Activated CD4-positive, alpha-beta memory T cell treated with anti-CD3 and anti-CD28 coated beads, Interleukin-2, amount 10 ng/mL, durations not matched to agents 7 days and 5 days (primary cell): ENCODE results near the gene CLIC1. TPM values are rescaled to one million over a fixed set of nuclear protein-coding genes. Genes with fewer than 3 reads are reported as not detected.

Experiments
- CTCF ChIA-PET: fragments of 350-600 bp; sonication (Branson Sonifier 250); formaldehyde crosslinking; loops from one replicate; lab custom pipeline; 2021; ENCODE audit warnings: antibody characterized with exemption, inconsistent platforms; lab: Charles Lee
- POLR2A ChIA-PET: fragments of 350-600 bp; sonication (Branson Sonifier 250); formaldehyde crosslinking; loops from one replicate; lab custom pipeline; 2021; ENCODE audit warnings: antibody characterized with exemption; lab: Charles Lee
- DNase-seq: peaks from one replicate; pipeline ENCODE4 v3.0.0-alpha.2; 2020
- H3K27ac Mint-ChIP-seq: one replicate; pipeline ENCODE4 v1.8.0; 2021; ENCODE audit warnings: mild to moderate bottlenecking, mixed read lengths
- H3K27me3 Mint-ChIP-seq: one replicate; pipeline ENCODE4 v1.8.0; 2021; ENCODE audit warnings: mixed read lengths
- H3K36me3 Mint-ChIP-seq: one replicate; pipeline ENCODE4 v1.8.0; 2021; ENCODE audit warnings: low read depth, mixed read lengths
- H3K4me1 Mint-ChIP-seq: one replicate; pipeline ENCODE4 v1.8.0; 2021; ENCODE audit warnings: mixed read lengths
- H3K4me3 Mint-ChIP-seq: one replicate; pipeline ENCODE4 v1.8.0; 2021; ENCODE audit warnings: mild to moderate bottlenecking, mixed read lengths
- H3K9me3 Mint-ChIP-seq: one replicate; pipeline ENCODE4 v1.8.0; 2021; ENCODE audit warnings: mixed read lengths
- total RNA-seq, 2 experiments: library from RNA; stranded (reverse); gene quantifications; one replicate each; pipeline ENCODE4 v1.2.3, GENCODE V29; 2021

Gene CLIC1
- total RNA-seq, 2 experiments from 2014 or later = 640 to 644 TPM

DNA sequence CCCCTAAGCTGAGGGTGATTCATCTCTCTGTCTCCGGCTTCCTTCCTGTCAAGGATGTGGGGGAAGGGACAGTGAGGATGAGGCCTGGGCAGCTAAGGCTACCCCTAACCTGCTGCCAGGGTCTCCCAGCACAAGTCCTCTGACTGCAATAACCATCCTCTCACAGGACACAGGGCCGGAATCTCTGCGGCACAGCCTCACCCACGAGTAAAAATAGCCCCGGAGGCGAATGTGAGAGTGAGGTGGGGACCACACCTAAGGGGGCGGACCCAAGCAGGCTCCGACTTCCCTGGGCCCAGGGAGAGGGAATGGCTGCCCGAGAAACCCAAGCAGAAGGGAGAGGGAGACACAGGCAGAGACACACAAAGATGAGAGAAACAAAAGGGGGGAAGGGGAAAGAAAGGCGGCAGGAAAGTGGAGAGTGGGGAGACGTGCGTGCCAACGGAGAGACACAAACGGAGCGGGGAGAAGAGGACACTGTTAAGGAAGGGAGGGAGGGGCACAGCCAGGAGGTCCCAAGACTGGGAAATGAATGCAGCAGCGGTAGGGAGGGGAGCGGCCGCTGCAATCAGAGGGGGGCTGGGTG is 1.4 kb downstream of the CLIC1 start:
- ChIA-PET CTCF (interaction anchor here (1.2 to 6.9 kb wide), 4 partner anchors 35 to 96 kb away, joined by 3 to 61 read pairs (median 13); partner anchors contain the start of gene HSPA1B), POLR2A (interaction anchor here (0.8 to 10.6 kb wide), 21 partner anchors 9 to 237 kb away, joined by 3 to 130 read pairs (median 54); partner anchors contain the start of genes ABHD16A, ATP6V1G2, BAG6 and CSNK2B)
- Mint-ChIP-seq H3K9me3 (no peaks in the 10 kb centered on the region), H3K4me3 (peak overlapping the region; percentile 99), H3K4me1 (peaks cover 70% of the 10 kb centered on the region), H3K27ac (peak overlapping the region; percentile 95), H3K27me3 (no peaks in the 10 kb centered on the region), H3K36me3 (peaks cover 60% of the 10 kb centered on the region)
- DNase-seq = peak; percentile 74

- POLR2A ChIA-PET = interaction anchor here (0.8 to 10.6 kb wide), 15 partner anchors 9 to 188 kb away, joined by 3 to 130 read pairs (median 58); partner anchors contain the start of genes ABHD16A, ATP6V1G2, BAG6 and CSNK2B
- no peaks in the 10 kb centered on the region for H3K27me3 Mint-ChIP-seq
- CTCF ChIA-PET = interaction anchor here (2.0 to 6.9 kb wide), 2 partner anchors 79 to 97 kb away, joined by 4 to 61 read pairs; no protein-coding TSS in a partner anchor
- peaks cover 69% of the 10 kb centered on the region for H3K4me1 Mint-ChIP-seq
- peak overlapping the region; percentile 99 for H3K4me3 Mint-ChIP-seq
- peak overlapping the region; percentile 95 for H3K27ac Mint-ChIP-seq
- H3K36me3 Mint-ChIP-seq = peaks cover 60% of the 10 kb centered on the region
- no peak for DNase-seq
- no peaks in the 10 kb centered on the region for H3K9me3 Mint-ChIP-seq
These were observed 2.0 kb downstream of the CLIC1 start for GRCh38 chr6:31734247-31734820.

DNA sequence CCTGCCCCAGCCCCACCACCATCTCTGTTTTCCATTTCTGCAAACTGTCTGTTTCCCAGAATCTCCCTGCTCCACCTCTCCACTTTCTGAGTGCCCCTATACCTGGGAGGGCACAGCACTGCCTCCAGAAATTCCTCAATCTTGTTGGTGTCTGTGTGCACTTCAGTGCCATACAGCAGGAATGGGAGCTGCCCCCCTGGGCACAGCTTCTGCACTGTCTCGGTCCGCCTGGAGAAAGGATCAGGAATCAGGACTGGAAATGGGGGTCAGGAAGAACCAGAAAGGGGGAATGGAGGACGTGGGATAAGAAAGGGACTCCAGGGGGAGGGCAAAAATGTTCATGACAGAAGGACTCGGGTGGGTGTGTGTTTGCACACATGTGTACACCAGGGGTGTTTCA is 2.6 kb downstream of the CLIC1 start:
- Mint-ChIP-seq H3K27me3 (no peaks in the 10 kb centered on the region), H3K4me3 (peak overlapping the region; percentile 99), H3K9me3 (no peaks in the 10 kb centered on the region), H3K4me1 (peaks cover 69% of the 10 kb centered on the region), H3K27ac (peak overlapping the region; percentile 95), H3K36me3 (peaks cover 63% of the 10 kb centered on the region)
- CTCF ChIA-PET = interaction anchor here (1.0 to 5.5 kb wide), 2 partner anchors 36 to 97 kb away, joined by 4 to 46 read pairs; no protein-coding TSS in a partner anchor
- POLR2A ChIA-PET = interaction anchor here (1.0 to 10.6 kb wide), 8 partner anchors 30 to 100 kb away, joined by 3 to 130 read pairs (median 42); partner anchors contain the start of genes ABHD16A, BAG6, CSNK2B and GPANK1
- no peak for DNase-seq

GRCh38 chr6:31732029-31732428 is 4.3 kb downstream of the CLIC1 start:
- POLR2A ChIA-PET = interaction anchor here (0.7 to 10.6 kb wide), 5 partner anchors 7 to 99 kb away, joined by 3 to 130 read pairs (median 3); partner anchors contain the start of genes CSNK2B, GPANK1, LY6G6D and MSH5

DNA sequence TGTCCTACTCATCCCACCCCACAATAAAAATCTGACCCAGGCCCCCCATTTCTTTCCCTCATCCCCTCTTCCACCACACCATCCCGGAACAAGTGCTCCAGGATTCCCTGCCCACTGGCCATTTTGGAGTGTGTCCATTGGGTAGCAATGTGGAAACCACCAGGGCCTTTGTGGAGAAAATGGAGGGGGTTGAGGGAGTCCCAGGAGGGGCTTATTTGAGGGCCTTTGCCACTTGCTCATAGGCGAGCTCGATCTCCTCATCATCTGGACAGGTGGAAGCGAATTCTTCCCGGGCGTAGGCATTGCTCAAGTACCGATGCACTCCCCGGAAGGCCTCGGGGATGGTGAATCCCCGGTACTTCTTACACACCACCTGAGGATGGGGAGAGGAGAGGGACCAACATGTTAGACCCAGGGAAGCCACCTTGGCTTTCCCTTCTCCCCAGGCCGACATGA is 5.7 kb downstream of the CLIC1 start:
- CTCF ChIA-PET = interaction anchor here (0.6 to 5.5 kb wide), 11 partner anchors 8 to 159 kb away, joined by 3 to 46 read pairs (median 4); partner anchors contain the start of genes ABHD16A, HSPA1B and MSH5
- POLR2A ChIA-PET = interaction anchor here (0.7 to 4.0 kb wide), 15 partner anchors 9 to 446 kb away, joined by 3 to 50 read pairs (median 5); partner anchors contain the start of genes HSPA1A, HSPA1B, HSPA1L and LSM2
- no peaks in the 10 kb centered on the region for H3K9me3 Mint-ChIP-seq
- H3K4me1 Mint-ChIP-seq = peaks cover 77% of the 10 kb centered on the region
- peak overlapping the region; percentile 70 for H3K27ac Mint-ChIP-seq
- peak overlapping the region; percentile 88 for H3K4me3 Mint-ChIP-seq
- peaks cover 82% of the 10 kb centered on the region for H3K36me3 Mint-ChIP-seq
- no peaks in the 10 kb centered on the region for H3K27me3 Mint-ChIP-seq
- DNase-seq = no peak

More at GRCh38 chr6:31732029-31732428, 4.3 kb downstream of the CLIC1 start:
- Mint-ChIP-seq H3K27ac (peak overlapping the region; percentile 47), H3K4me1 (peaks cover 69% of the 10 kb centered on the region), H3K36me3 (peaks cover 78% of the 10 kb centered on the region), H3K27me3 (no peaks in the 10 kb centered on the region), H3K4me3 (no peak overlapping the region), H3K9me3 (no peaks in the 10 kb centered on the region)
- CTCF ChIA-PET = interaction anchor here (1.1 to 5.5 kb wide), 2 partner anchors 38 to 99 kb away, joined by 5 to 46 read pairs; no protein-coding TSS in a partner anchor
- DNase-seq = no peak

DNA sequence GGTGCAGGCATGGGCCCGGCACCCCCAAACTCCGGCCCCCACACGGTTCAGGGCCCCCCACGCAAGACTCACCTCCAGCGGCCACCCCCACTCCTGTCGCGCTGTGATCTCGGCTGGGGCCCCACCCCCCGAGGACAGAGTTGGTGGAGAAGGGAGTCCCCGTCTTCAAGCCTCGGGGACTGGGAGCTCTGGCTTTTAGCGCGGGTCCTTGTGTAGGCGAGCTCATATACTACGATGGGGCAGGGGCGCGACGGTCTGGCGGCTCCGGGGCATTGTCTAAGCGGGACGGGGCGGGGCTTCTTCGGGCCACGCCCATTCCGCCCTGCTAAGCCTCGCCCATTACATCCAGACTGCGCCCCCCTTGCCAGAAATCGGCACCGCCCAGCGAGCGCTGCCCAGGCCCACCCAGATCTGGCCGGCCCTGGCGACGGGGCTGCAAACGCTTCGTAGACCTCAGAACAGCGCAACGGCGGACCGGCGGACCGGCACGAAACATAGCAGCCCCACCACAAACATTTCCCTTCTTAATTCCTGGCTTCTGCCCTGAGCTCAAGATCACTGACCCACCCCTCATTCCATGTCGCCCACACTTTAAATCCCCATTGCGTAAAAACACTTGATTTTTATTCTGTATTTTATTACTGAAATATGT is 6.2 kb downstream of the CLIC1 start:
- H3K9me3 Mint-ChIP-seq = no peaks in the 10 kb centered on the region
- H3K4me3 Mint-ChIP-seq = peak overlapping the region; percentile 88
- H3K36me3 Mint-ChIP-seq = peaks cover 79% of the 10 kb centered on the region
- CTCF ChIA-PET = interaction anchor here (0.6 to 5.5 kb wide), 18 partner anchors 9 to 160 kb away, joined by 3 to 46 read pairs (median 4); partner anchors contain the start of genes ABHD16A, HSPA1A, HSPA1B and HSPA1L
- POLR2A ChIA-PET = interaction anchor here (0.9 to 4.0 kb wide), 17 partner anchors 9 to 106 kb away, joined by 3 to 50 read pairs (median 5); partner anchors contain the start of genes HSPA1A, HSPA1B, HSPA1L and LSM2
- no peaks in the 10 kb centered on the region for H3K27me3 Mint-ChIP-seq
- H3K4me1 Mint-ChIP-seq = peaks cover 79% of the 10 kb centered on the region
- H3K27ac Mint-ChIP-seq = peak overlapping the region; percentile 70
- peak; percentile 69 for DNase-seq

GRCh38 chr6:31729515-31729978 is 6.8 kb downstream of the CLIC1 start:
- Mint-ChIP-seq H3K27ac (peak overlapping the region; percentile 82), H3K4me3 (peak overlapping the region; percentile 88), H3K27me3 (no peaks in the 10 kb centered on the region), H3K36me3 (peaks cover 73% of the 10 kb centered on the region), H3K9me3 (no peaks in the 10 kb centered on the region), H3K4me1 (peaks cover 79% of the 10 kb centered on the region)
- POLR2A ChIA-PET = interaction anchor here (0.7 to 4.0 kb wide), 18 partner anchors 10 to 107 kb away, joined by 3 to 50 read pairs (median 5); partner anchors contain the start of genes HSPA1A, HSPA1B, HSPA1L and LSM2
- peak; percentile 82 for DNase-seq
- CTCF ChIA-PET = interaction anchor here (0.6 to 5.5 kb wide), 15 partner anchors 10 to 161 kb away, joined by 3 to 46 read pairs (median 4); partner anchors contain the start of genes ABHD16A, HSPA1A, HSPA1B and HSPA1L

- H3K27me3 Mint-ChIP-seq = no peaks in the 10 kb centered on the region
- peaks cover 67% of the 10 kb centered on the region for H3K36me3 Mint-ChIP-seq
- POLR2A ChIA-PET = interaction anchor here (0.7 to 4.0 kb wide), 16 partner anchors 10 to 108 kb away, joined by 3 to 50 read pairs (median 5); partner anchors contain the start of genes HSPA1B, LSM2, MSH5 and VARS1
- peak within 1 kb of the TSS; percentile 88 for H3K4me3 Mint-ChIP-seq
- CTCF ChIA-PET = interaction anchor here (0.7 to 5.5 kb wide), 13 partner anchors 10 to 110 kb away, joined by 3 to 46 read pairs (median 7); partner anchors contain the start of genes ABHD16A, HSPA1A, HSPA1B and HSPA1L
- peaks cover 76% of the 10 kb centered on the region for H3K4me1 Mint-ChIP-seq
- peak within 1 kb of the TSS; percentile 82 for H3K27ac Mint-ChIP-seq
- DNase-seq = no peak
- no peaks in the 10 kb centered on the region for H3K9me3 Mint-ChIP-seq
These were observed 7.4 kb downstream of the CLIC1 start, which contains the start of gene DDAH2 for GRCh38 chr6:31728767-31729514. Gene DDAH2 (minus strand): TSS chr6:31729299. CDS start chr6:31729161, 138 bp downstream.

- H3K4me1 Mint-ChIP-seq = peaks cover 69% of the 10 kb centered on the region
- peaks cover 58% of the 10 kb centered on the region for H3K36me3 Mint-ChIP-seq
- no peaks in the 10 kb centered on the region for H3K27me3 Mint-ChIP-seq
- POLR2A ChIA-PET = interaction anchor here (0.9 to 5.5 kb wide), 10 partner anchors 9 to 99 kb away, joined by 3 to 58 read pairs (median 10); partner anchors contain the start of genes ABHD16A, CLIC1, HSPA1B and MSH5
- no peak for DNase-seq
- H3K4me3 Mint-ChIP-seq = peak overlapping the region; percentile 88
- CTCF ChIA-PET = interaction anchor here (1.1 to 5.5 kb wide), 5 partner anchors 11 to 103 kb away, joined by 3 to 46 read pairs (median 31); partner anchors contain the start of gene MSH5
- peak overlapping the region; percentile 82 for H3K27ac Mint-ChIP-seq
- no peaks in the 10 kb centered on the region for H3K9me3 Mint-ChIP-seq
These were observed 8.3 kb downstream of the CLIC1 start for GRCh38 chr6:31727717-31728671.
